SH-SY5Y (cell line): ENCODE data around the gene MYLK.

Experiments used
- GATA2 ChIP-seq: IDR thresholded peaks from 2 replicates; pipeline ENCODE4 v1.6.1; 2011; ENCODE audit warnings: mild to moderate bottlenecking, low read depth, low read length
- GATA3 ChIP-seq: IDR thresholded peaks from 2 replicates; pipeline ENCODE4 v1.6.1; 2011; ENCODE audit warnings: low read depth, mild to moderate bottlenecking, low read length, moderate library complexity

MYLK gene

DNA sequence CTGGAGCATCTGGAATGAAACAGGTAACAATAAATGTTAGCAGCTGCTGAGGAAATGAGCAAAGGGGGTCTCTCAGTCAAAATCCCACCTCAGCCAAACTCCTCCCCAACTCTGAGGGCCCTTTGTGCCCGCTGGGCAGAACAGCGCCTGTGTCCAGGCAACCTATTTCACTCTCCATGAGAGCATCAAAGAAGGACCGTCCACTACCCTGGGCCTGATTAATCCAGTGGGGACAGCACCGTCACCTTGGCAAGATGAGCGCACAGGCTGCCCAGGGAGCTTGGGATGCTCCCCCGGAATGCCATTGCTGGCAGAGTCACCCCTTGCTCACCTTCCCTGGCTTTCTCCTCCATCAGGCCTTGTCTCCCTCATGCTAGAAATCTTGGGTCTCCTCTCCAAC, 201.8 kb downstream of the MYLK start:
- no peak for TF ChIP-seq GATA2
- TF ChIP-seq GATA3 = no peak

GRCh38 chr3:123679712-123680386, 204.3 kb downstream of the MYLK start:
- TF ChIP-seq GATA2 (no peak), GATA3 (no peak)

DNA sequence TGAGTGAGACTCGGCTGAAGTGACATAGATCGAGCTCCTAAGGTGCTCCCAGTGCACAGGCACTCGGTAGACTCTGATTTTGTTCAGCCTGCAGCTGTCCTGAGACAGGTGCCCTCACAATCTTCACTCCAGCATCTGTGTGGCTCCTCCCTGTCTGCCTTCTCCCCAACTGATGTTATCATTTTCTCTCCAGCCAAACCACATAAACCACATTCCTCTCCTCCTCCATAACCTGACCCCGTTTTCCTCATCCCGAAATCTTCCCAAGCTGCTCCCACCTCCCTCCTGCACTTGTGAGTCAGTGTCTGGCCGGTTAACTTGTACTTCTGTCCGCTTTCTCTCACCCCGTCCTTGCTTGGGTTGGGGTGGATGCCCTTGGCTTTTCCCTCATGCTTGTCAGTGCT, 206.0 kb downstream of the MYLK start:
- TF ChIP-seq GATA3 (no peak), GATA2 (peak; percentile 39; the same call in 1 of the 2 replicates)

DNA sequence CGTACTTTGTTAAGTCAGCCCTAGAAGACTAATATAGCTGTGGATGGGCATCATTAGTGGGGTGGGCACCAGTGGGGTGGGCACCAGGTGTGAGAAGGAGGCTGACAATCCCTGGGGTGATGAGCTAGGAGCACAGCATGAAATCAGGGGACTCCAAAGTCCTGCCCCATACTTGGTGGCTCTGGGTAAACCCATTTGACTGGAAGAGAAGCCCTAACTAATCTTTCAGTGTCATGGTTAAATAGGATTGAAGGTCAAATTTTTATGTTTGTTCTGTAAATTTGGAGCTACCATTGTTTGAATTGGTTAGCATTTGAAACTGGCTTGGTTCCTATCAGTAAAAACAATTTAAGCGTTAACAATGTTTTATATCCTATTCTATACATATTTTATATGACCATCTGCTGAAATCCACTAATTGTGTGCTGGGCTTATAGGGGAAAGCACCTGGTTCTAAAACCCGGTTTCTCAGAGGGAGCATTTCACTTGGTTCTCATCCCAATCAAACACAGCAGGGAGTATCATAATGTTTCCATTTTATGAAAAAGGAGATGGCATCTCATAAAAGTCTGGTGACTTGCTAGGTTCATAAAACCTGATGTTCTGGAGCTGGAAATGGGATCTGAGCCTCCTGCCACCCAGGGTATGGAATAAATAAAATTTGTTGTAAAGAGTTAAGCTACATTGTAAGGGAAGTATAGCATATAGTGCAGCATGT, 211.5 kb downstream of the MYLK start:
- no peak for TF ChIP-seq GATA3
- TF ChIP-seq GATA2 = no peak

DNA sequence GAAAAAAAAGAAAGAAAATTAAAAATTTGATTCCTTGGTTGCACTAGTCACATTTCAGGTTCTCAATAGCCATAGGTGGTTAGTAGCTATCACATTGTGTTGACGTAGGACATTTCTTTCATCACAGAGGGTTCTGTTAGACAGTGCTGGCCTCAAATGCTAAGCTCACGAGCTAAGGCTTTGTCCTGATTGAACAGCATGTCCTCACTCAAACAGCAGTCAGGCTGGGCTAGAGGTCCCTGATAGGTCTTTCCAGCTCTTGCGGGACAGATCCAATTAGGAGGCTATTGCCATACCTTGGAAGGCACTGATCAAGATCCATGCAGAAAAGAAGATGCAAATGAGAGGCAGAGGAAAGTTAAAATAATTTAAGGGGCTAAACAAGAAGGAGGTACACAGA, 213.4 kb downstream of the MYLK start:
- no peak for TF ChIP-seq GATA3
- TF ChIP-seq GATA2 = no peak

DNA sequence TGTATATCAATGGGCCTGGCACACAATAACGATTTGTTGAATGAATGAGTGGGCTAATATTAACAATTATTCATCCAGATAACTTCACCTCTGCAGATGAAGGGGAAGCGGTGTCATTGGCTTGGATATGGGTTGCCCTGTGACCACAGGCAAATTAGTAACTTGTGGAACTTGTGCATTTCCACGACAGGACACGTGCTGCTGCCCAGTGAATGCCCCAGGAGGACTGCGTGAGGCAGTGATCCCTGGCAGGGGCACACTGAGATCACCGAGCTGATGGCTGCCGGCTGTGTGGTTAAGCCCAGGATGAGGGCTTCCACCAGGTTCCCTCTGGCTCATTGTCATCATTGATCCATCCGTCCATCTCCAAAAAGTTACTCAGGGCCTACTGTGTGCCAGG, 215.2 kb downstream of the MYLK start:
- no peak for TF ChIP-seq GATA2
- no peak for TF ChIP-seq GATA3

DNA sequence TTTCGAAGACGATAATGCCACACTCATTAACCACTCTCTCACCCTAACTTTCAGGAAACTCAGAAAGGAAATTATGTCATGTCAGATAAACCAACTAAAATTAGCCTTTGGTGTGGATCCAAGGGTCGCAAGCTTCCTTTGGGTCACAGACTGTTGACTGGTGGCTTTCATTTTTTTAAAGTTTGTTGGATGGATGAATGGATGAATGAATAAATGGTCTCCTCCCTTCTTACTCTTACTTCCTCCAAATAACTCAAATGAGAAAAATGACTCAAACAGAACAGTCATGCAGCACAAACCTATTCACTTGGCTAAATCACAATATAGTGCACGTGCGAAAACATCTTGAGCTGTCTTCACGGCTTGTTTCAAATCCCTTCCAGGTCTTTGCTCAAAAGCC, 216.3 kb downstream of the MYLK start:
- TF ChIP-seq GATA3 = no peak
- no peak for TF ChIP-seq GATA2

DNA sequence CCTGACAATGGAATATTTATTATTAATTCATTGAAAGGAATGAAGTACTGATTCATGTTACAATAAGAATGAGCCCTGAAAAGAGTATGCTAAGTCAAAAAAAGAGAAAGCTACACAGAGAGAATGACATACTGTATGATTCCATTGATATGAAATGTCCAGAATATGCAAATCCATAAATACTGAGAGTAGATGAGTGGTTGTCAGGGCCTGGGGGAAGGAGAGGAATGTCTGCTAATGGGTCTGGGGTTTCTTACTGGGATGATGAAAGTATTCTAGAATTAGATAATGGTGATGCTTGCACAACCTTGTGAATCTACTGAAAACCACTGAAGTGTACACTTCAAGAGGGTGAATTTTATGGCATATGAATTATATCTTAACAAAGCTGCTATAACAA, 219.4 kb downstream of the MYLK start:
- TF ChIP-seq GATA3 (no peak), GATA2 (no peak)

GRCh38 chr3:123663977-123664376, 220.2 kb downstream of the MYLK start:
- TF ChIP-seq GATA3 = no peak
- TF ChIP-seq GATA2 = no peak

- no peak for TF ChIP-seq GATA2
- no peak for TF ChIP-seq GATA3
Observed at GRCh38 chr3:123661973-123662372, 222.2 kb downstream of the MYLK start.

DNA sequence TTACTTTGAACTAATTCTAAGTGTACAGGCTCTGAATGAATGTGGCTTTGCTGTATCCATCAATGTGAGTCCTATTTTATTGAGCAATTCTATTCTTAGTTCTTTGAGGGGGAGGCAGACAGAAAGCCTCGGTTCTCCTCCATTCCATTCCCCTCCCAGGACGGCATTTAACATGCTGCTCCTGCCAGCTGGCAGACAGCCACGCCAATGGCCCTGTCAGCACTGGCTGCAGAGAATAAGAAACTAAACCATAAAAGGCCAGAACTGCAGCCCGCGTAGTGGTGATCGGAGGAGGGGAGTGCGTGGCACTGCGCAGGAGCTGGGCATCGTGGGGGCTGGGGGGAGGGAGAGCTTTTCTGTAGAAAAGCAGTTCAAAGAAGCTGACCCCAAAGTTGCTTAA, 223.2 kb downstream of the MYLK start:
- TF ChIP-seq GATA2 (no peak), GATA3 (no peak)

DNA sequence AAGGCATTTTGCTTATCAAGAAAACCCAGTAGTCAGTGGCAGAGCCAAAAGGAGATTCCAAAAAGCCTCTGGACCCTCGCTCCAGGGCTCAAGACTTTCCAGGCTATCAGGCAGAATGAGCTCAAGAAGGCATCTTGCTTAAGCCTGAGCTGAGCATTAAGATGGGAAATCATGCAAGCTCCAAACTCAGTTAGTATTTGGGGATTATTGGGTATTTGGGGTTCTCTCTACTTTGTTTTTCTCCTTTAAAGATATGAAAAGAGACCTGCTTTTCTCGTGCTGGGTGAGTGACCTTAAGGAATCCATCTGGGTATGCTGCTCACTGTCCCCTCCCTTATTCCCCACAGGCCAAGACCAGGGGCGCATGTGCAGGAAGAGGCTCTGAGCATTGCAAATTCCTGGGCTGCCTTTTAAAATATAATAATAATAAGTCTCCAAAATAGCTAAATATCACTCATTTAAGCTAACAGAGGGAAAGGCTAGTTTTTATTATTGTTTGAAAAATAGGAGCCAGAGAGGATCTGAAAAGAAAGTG, 223.9 kb downstream of the MYLK start:
- TF ChIP-seq GATA3 (no peak), GATA2 (no peak)

GRCh38 chr3:123658852-123659206, 225.3 kb downstream of the MYLK start:
- TF ChIP-seq GATA3 = no peak
- TF ChIP-seq GATA2 = no peak

GRCh38 chr3:123658118-123658851, 225.8 kb downstream of the MYLK start:
- TF ChIP-seq GATA2 (no peak), GATA3 (no peak)
